ENCODE results near the gene GKN1.

Gene GKN1

GRCh38 chr2:69020496-69021426 is 46.3 kb downstream of the GKN1 start:
- TF ChIP-seq CTCF (conservative IDR thresholded peaks at IDR 0.05; ENCODE audit: low read length): no peak
- H3K4me3 ChIP-seq (ENCODE audit: low read length): no peak overlapping the region
- no peak for DNase-seq (ENCODE audit: low read depth)

DNA sequence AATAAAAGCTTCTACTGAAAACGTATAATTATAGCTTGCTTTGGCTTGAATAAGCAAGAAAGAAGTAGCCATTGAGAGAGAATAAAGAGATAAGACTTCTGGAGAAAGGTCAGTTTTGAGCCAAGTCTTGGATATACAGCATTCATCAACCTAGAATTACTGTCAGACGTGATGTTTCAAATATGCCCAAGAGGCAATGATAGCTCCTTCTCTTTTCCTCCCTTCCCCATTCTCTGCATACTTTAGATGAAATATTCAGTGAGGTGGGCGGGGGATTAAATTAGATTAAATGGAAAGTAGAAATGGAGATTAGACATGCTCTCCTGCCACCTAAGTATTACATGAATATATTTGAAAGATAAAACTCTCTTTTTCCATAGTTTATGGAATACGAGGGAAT is 47.3 kb downstream of the GKN1 start:
- DNase-seq (ENCODE audit: low read depth): no peak
- no peak overlapping the region for H3K4me3 ChIP-seq (ENCODE audit: low read length)
- TF ChIP-seq CTCF (conservative IDR thresholded peaks at IDR 0.05; ENCODE audit: low read length): no peak

- TF ChIP-seq CTCF (conservative IDR thresholded peaks at IDR 0.05; ENCODE audit: low read length): no peak
- DNase-seq (ENCODE audit: low read depth): no peak
- H3K4me3 ChIP-seq (ENCODE audit: low read length): no peak overlapping the region
Observed at GRCh38 chr2:69022548-69022947, 48.1 kb downstream of the GKN1 start.

- no peak for TF ChIP-seq CTCF (conservative IDR thresholded peaks at IDR 0.05; ENCODE audit: low read length)
- DNase-seq (ENCODE audit: low read depth): no peak
- no peak overlapping the region for H3K4me3 ChIP-seq (ENCODE audit: low read length)
Observed at GRCh38 chr2:69023236-69023635, 48.8 kb downstream of the GKN1 start.

- DNase-seq (ENCODE audit: low read depth): no peak
- H3K4me3 ChIP-seq (ENCODE audit: low read length): no peak overlapping the region
- TF ChIP-seq CTCF (conservative IDR thresholded peaks at IDR 0.05; ENCODE audit: low read length): peak; percentile 54
Observed at GRCh38 chr2:69026026-69026425, 51.6 kb downstream of the GKN1 start.

DNA sequence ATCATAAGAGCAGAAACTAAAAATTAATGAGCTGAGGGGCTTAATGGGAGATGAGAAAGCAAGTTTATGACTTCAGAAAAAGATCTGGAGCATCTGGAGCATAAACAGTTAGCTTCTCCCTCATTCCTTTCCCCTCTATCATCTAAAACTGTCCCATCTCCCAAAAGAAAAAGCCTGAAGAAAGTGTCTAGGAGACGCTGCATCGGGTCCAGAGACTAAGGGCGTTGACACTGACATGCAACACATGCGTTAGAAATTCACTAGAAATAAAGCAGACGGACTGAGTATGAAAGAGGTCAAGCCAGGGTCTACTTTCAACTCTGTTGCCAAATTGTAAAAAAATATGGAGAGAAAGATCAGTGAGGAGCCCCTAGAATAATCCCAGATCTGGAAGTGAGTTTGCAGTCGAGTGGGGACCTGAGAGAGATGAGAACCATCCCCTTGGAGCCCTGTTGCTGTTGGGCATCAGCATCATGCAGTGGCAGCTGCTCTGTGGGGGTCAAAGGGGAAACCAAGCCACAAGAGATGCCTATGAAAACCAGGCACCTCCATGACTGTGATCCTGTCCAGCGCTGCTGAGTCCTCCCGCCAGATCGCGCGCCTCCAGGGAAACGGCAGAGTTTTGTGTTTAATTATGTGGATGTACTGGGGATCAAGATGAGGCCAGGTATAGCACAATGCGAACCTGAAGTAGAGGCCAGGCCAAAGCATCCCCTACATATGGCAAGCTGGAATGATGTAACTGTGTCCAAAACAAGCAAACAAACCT is 52.4 kb downstream of the GKN1 start:
- H3K4me3 ChIP-seq (ENCODE audit: low read length): no peak overlapping the region
- DNase-seq (ENCODE audit: low read depth): no peak
- TF ChIP-seq CTCF (conservative IDR thresholded peaks at IDR 0.05; ENCODE audit: low read length): no peak
